H1 (cell line): ENCODE data around the gene PLCB2. TPM values are rescaled to one million over a fixed set of nuclear protein-coding genes. Genes with fewer than 3 reads are reported as not detected.

Experiments
- CTCF ChIA-PET: fragments of 300-600 bp; sonication (Branson Sonifier 250); formaldehyde crosslinking; loops from one replicate; lab custom pipeline; 2021; ENCODE audit not compliant: partially characterized antibody; lab: Charles Lee
- POLR2A ChIA-PET: fragments of 300-600 bp; sonication (Branson Sonifier 250); formaldehyde crosslinking; loops from one replicate; lab custom pipeline; 2021; ENCODE audit warnings: inconsistent platforms; ENCODE audit not compliant: partially characterized antibody; lab: Charles Lee
- DNase-seq, 2 experiments: peaks; one replicate each; pipeline versions ENCODE4 v3.0.0 to v3.0.0-alpha.2; 2010 to 2022; ENCODE audit warnings: low spot score in 2 of 2, low read depth in 1 of 2, mixed read lengths in 1 of 2
- FAIRE-seq: peaks from 2 replicates; lab custom pipeline; 2011; peaks lifted over from hg19 to GRCh38; lab: Jason Lieb, UNC
- H2AFZ ChIP-seq: 2 replicates; pipeline ENCODE4 v1.8.1; 2012; ENCODE audit warnings: low read length, inconsistent platforms
- H2AK5ac ChIP-seq: 2 replicates; pipeline ENCODE4 v1.6.1; 2013; ENCODE audit warnings: low read depth, low read length
- H2BK120ac ChIP-seq: replicated peaks from 2 replicates; pipeline ENCODE3; 2013; ENCODE audit warnings: low read depth, low read length, inconsistent platforms
- H2BK12ac ChIP-seq: 2 replicates; pipeline ENCODE4 v1.6.1; 2013; ENCODE audit warnings: low read depth, low read length
- H2BK15ac ChIP-seq: 2 replicates; pipeline ENCODE4 v1.6.1; 2013; ENCODE audit warnings: low read length
- H2BK20ac ChIP-seq: 2 replicates; pipeline ENCODE4 v1.6.1; 2013; ENCODE audit warnings: low read length
- H2BK5ac ChIP-seq: 2 replicates; pipeline ENCODE4 v1.6.1; 2013; ENCODE audit warnings: low read depth, low read length
- H3K14ac ChIP-seq: 2 replicates; pipeline ENCODE4 v1.6.1; 2013; ENCODE audit warnings: inconsistent platforms; ENCODE audit not compliant: insufficient read length
- H3K18ac ChIP-seq: 2 replicates; pipeline ENCODE4 v1.6.1; 2013; ENCODE audit warnings: low read length; ENCODE audit errors: extremely low read depth
- H3K23ac ChIP-seq: 2 replicates; pipeline ENCODE4 v1.6.1; 2013; ENCODE audit warnings: inconsistent platforms; ENCODE audit not compliant: insufficient read length
- H3K23me2 ChIP-seq: 2 replicates; pipeline ENCODE4 v1.6.1; 2013; ENCODE audit warnings: low read depth, low read length
- H3K27ac ChIP-seq: 2 replicates; pipeline ENCODE4 v1.6.1; 2011; ENCODE audit warnings: low read depth, low read length, inconsistent platforms
- H3K27me3 ChIP-seq, 4 experiments: replicated peaks in 1 of 4; 1 replicate in 1 of 4; 2 replicates in 3 of 4; pipeline versions ENCODE4 v1.6.1 to v1.8.1; 2011 to 2013; ENCODE audit warnings: low read length in 3 of 4, mild to moderate bottlenecking in 3 of 4, inconsistent platforms in 2 of 4, mixed read lengths in 2 of 4, moderate library complexity in 1 of 4; ENCODE audit not compliant: control insufficient read depth in 3 of 4, insufficient read depth in 3 of 4; ENCODE audit errors: extremely low read depth in 1 of 4
- H3K36me3 ChIP-seq, 4 experiments: 2 replicates each; pipeline versions ENCODE4 v1.6.1 to v1.8.1; 2011 to 2013; ENCODE audit warnings: mild to moderate bottlenecking in 4 of 4, low read length in 3 of 4, moderate library complexity in 2 of 4, control low read depth in 1 of 4, inconsistent platforms in 1 of 4; ENCODE audit not compliant: insufficient read depth in 4 of 4, control insufficient read depth in 2 of 4
- H3K4ac ChIP-seq: replicated peaks from 2 replicates; pipeline ENCODE3; 2013; ENCODE audit warnings: low read length, low read depth, mixed read lengths, inconsistent platforms; ENCODE audit not compliant: insufficient read length
- H3K4me1 ChIP-seq, 4 experiments: replicated peaks in 1 of 4; 1 replicate in 1 of 4; 2 replicates in 3 of 4; pipeline versions ENCODE4 v1.6.1 to v1.8.1; 2011 to 2013; ENCODE audit warnings: low read length in 3 of 4, inconsistent platforms in 2 of 4, mixed read lengths in 1 of 4; ENCODE audit not compliant: insufficient read depth in 4 of 4, control insufficient read depth in 3 of 4
- H3K4me2 ChIP-seq, 2 experiments: 2 replicates each; pipeline versions ENCODE4 v1.6.1 to v1.8.1; 2011 to 2013; ENCODE audit warnings: low read depth in 2 of 2, low read length in 2 of 2, control low read depth in 1 of 2, inconsistent platforms in 1 of 2, mild to moderate bottlenecking in 1 of 2; ENCODE audit not compliant: insufficient read depth in 1 of 2
- H3K4me3 ChIP-seq, 4 experiments: fragments of 200-600, 300-600 bp in 1 of 4; sonication (generic), shearing (Covaris generic), sonication (Bioruptor Twin) in 1 of 4; 2 replicates each; pipeline versions ENCODE4 v1.5.1 to v1.8.1; 2011 to 2016; ENCODE audit warnings: low read length in 4 of 4, low read depth in 3 of 4, control low read depth in 2 of 4, inconsistent platforms in 2 of 4, mild to moderate bottlenecking in 2 of 4, mixed read lengths in 1 of 4, moderate library complexity in 1 of 4; ENCODE audit not compliant: insufficient read depth in 2 of 4; ENCODE audit errors: extremely low read depth in 1 of 4
- H3K56ac ChIP-seq: replicated peaks from 2 replicates; pipeline ENCODE3; 2013; ENCODE audit warnings: low read depth, mild to moderate bottlenecking, mixed read lengths, low read length, inconsistent platforms; ENCODE audit not compliant: insufficient read length
- H3K79me1 ChIP-seq: 2 replicates; pipeline ENCODE4 v1.6.1; 2013; ENCODE audit warnings: low read depth, low read length, control low read depth
- H3K79me2 ChIP-seq, 2 experiments: 2 replicates each; pipeline versions ENCODE4 v1.6.1 to v1.8.1; 2012 to 2013; ENCODE audit warnings: low read length in 2 of 2, mild to moderate bottlenecking in 2 of 2, inconsistent platforms in 1 of 2; ENCODE audit not compliant: insufficient read depth in 2 of 2, control insufficient read depth in 1 of 2
- H3K9ac ChIP-seq, 4 experiments: replicated peaks in 1 of 4; 1 replicate in 1 of 4; 2 replicates in 3 of 4; pipeline versions ENCODE4 v1.6.1 to v1.8.1; 2011 to 2013; ENCODE audit warnings: low read depth in 3 of 4, low read length in 3 of 4, control low read depth in 2 of 4, mild to moderate bottlenecking in 2 of 4, moderate library complexity in 2 of 4, inconsistent platforms in 1 of 4; ENCODE audit errors: extremely low read depth in 1 of 4
- H3K9me3 ChIP-seq, 2 experiments: 2 replicates each; pipeline versions ENCODE4 v1.6.1 to v1.8.1; 2012 to 2013; ENCODE audit warnings: mild to moderate bottlenecking in 2 of 2, moderate library complexity in 2 of 2, control low read depth in 1 of 2, inconsistent platforms in 1 of 2, low read depth in 1 of 2, low read length in 1 of 2, mixed read lengths in 1 of 2; ENCODE audit not compliant: insufficient read depth in 2 of 2
- H4K20me1 ChIP-seq, 2 experiments: replicated peaks in 1 of 2; 2 replicates each; pipeline versions ENCODE3 to v1.8.1; 2011 to 2013; ENCODE audit warnings: inconsistent platforms in 2 of 2, low read length in 2 of 2, mild to moderate bottlenecking in 1 of 2; ENCODE audit not compliant: insufficient read depth in 2 of 2, control insufficient read depth in 1 of 2
- H4K5ac ChIP-seq: 2 replicates; pipeline ENCODE4 v1.6.1; 2013; ENCODE audit warnings: low read length, low read depth, mixed read lengths, inconsistent platforms; ENCODE audit not compliant: insufficient read length
- H4K8ac ChIP-seq: 2 replicates; pipeline ENCODE4 v1.8.0; 2013; ENCODE audit warnings: mild to moderate bottlenecking, moderate library complexity, low read length, inconsistent platforms; ENCODE audit not compliant: insufficient read depth; ENCODE audit errors: extremely low read depth
- H4K91ac ChIP-seq: replicated peaks from 2 replicates; pipeline ENCODE3; 2013; ENCODE audit warnings: low read length, mixed read lengths, inconsistent platforms; ENCODE audit not compliant: insufficient read length
- ATF3 ChIP-seq: IDR thresholded peaks from 2 replicates; pipeline ENCODE4 v1.6.1; 2011; ENCODE audit warnings: low read depth, mild to moderate bottlenecking, low read length; ENCODE audit not compliant: insufficient read depth
- CREB1 ChIP-seq: IDR thresholded peaks from 2 replicates; pipeline ENCODE4 v1.6.1; 2012; ENCODE audit warnings: inconsistent platforms
- CTCF ChIP-seq, 3 experiments: IDR thresholded peaks; 1 replicate in 2 of 3; 2 replicates in 1 of 3; pipeline versions ENCODE4 v1.5.1 to v1.6.1; 2011; ENCODE audit warnings: low read length in 3 of 3, mild to moderate bottlenecking in 3 of 3, inconsistent platforms in 2 of 3, low read depth in 1 of 3, moderate library complexity in 1 of 3; ENCODE audit not compliant: insufficient read depth in 1 of 3; ENCODE audit errors: control extremely low read depth in 1 of 3
- FOSL1 ChIP-seq: IDR thresholded peaks from 2 replicates; pipeline ENCODE4 v1.6.1; 2011; ENCODE audit warnings: mild to moderate bottlenecking, low read depth, low read length, moderate library complexity; ENCODE audit not compliant: insufficient read depth
- HDAC2 ChIP-seq, 2 experiments: fragments of 300-600 bp in 1 of 2; sonication (generic) in 1 of 2; IDR thresholded peaks; 2 replicates each; pipeline ENCODE4 v1.6.1; 2011 to 2012; ENCODE audit warnings: low read depth in 2 of 2, low read length in 2 of 2, mild to moderate bottlenecking in 2 of 2, moderate library complexity in 2 of 2, borderline replicate concordance in 1 of 2, inconsistent platforms in 1 of 2
- KDM4A ChIP-seq: IDR thresholded peaks from one replicate; pipeline ENCODE4 v1.7.1; 2012; ENCODE audit warnings: low read depth, mild to moderate bottlenecking, moderate library complexity, low read length, inconsistent platforms; ENCODE audit not compliant: severe bottlenecking
- RFX5 ChIP-seq: IDR thresholded peaks from 2 replicates; pipeline ENCODE4 v1.6.1; 2011; ENCODE audit warnings: low read depth, low read length, improper control_type of control experiment, borderline replicate concordance
- SIN3A ChIP-seq, 2 experiments: IDR thresholded peaks in 1 of 2; conservative IDR thresholded peaks in 1 of 2; 2 replicates each; pipeline ENCODE4 v1.6.1; 2011 to 2012; ENCODE audit warnings: low read length in 2 of 2, improper control_type of control experiment in 1 of 2, low read depth in 1 of 2, mild to moderate bottlenecking in 1 of 2
- TBP ChIP-seq: IDR thresholded peaks from 2 replicates; pipeline ENCODE4 v1.6.1; 2011; ENCODE audit warnings: low read depth, low read length, improper control_type of control experiment
- WGBS, 2 experiments: shearing (Covaris generic) in 1 of 2; methylation state at CpG; one replicate each; pipeline versions ENCODE4 v1.1.6 to v1.1.7; 2013 to 2015; ENCODE audit warnings: low lambda C conversion rate in 2 of 2, mixed read lengths in 2 of 2, inconsistent platforms in 1 of 2, low coverage in 1 of 2, missing lambda C conversion rate in 1 of 2; ENCODE audit not compliant: insufficient replicate concordance in 2 of 2, insufficient coverage in 1 of 2, insufficient read length in 1 of 2; ENCODE audit errors: extremely low coverage in 1 of 2, missing lambda C conversion rate in 1 of 2; 5-methylcytosine and 5-hydroxymethylcytosine counted together
- polyA plus RNA-seq, 7 experiments: library from polyadenylated mRNA; depleted of rRNA in 3 of 7; stranded (reverse) in 5 of 7; unstranded in 2 of 7; fragments of >200 nt in 5 of 7; fragments of 200-250 nt in 2 of 7; gene quantifications; 1 replicate in 5 of 7; 2 replicates in 1 of 7; 4 replicates in 1 of 7; pipeline versions ENCODE4 v1.2.1 to v1.2.3, GENCODE V29; 2011 to 2013; ENCODE audit warnings: missing spikeins in 2 of 7, mixed read lengths in 2 of 7
- total RNA-seq: library from RNA; stranded (reverse); fragmentation: NEBNext Ultra II Directional; extraction: Animal tissue kit (Norgen Biotek cat#: 25700); gene quantifications from 2 replicates; pipeline ENCODE4 v1.2.1, GENCODE V29; 2021

PLCB2 gene
- total and polyA plus RNA-seq, 2 of the 8 experiments (the other 6 are each of a cell fraction or from before 2014, with no cell fraction given), result 7.2 to 8.4 TPM

GRCh38 chr15:40325700-40326099 lies 18.0 kb upstream of the PLCB2 start:
- Histone ChIP-seq H2BK5ac (no peak overlapping the region), H2BK15ac (no peak overlapping the region), H3K4me1 (peaks cover 23 to 45% (median 33%) of the 10 kb centered on the region in 4 experiments), H3K9me3 (no peaks in the 10 kb centered on the region; a peak in 1 of 4 replicates), H2BK120ac (no peak overlapping the region), H3K18ac (no peak overlapping the region), H3K79me2 (peaks cover 0 to 14% of the 10 kb centered on the region in 2 experiments; a peak in 3 of 4 replicates), H3K4me2 (peak overlapping the region; percentile 58 to 82; a peak in 3 of 4 replicates), H4K8ac (no peak overlapping the region), H3K27ac (no peak overlapping the region), H3K27me3 (peaks cover 0 to 20% (median 9%) of the 10 kb centered on the region in 4 experiments; a peak in 4 of 7 replicates), H2AFZ (no peak overlapping the region), H2BK20ac (no peak overlapping the region), H4K20me1 (no peaks in the 10 kb centered on the region), H3K23me2 (peaks cover 13% of the 10 kb centered on the region), H3K56ac (no peak overlapping the region), H3K36me3 (peaks cover 0 to 11% (median 0%) of the 10 kb centered on the region in 4 experiments; a peak in 3 of 8 replicates), H3K23ac (no peak overlapping the region), H3K4ac (no peak overlapping the region), H3K14ac (no peak overlapping the region), H4K5ac (no peak overlapping the region), H3K9ac (no peak overlapping the region), H3K79me1 (no peaks in the 10 kb centered on the region; the same call in 1 of the 2 replicates), H2BK12ac (no peak overlapping the region), H4K91ac (no peak overlapping the region), H3K4me3 (peak overlapping the region in 1 of 4 experiments; percentile 72; a peak in 1 of 8 replicates), H2AK5ac (no peak overlapping the region)
- POLR2A ChIA-PET, result interaction anchor here (1.2 to 5.6 kb wide), 3 partner anchors 12 to 19 kb away, joined by 3 to 66 read pairs (median 3); partner anchors contain the start of gene CCDC9B
- FAIRE-seq (no peak), DNase-seq (no peak)
- 97% methylated on average over 2 of the region's 2 CpGs; no CpG with 5 or more reads in 1 of the 2 experiments for WGBS, 2 experiments
- CTCF ChIA-PET, result interaction anchor here (0.7 to 21.1 kb wide), 12 partner anchors 12 to 169 kb away, joined by 3 to 295 read pairs (median 4); partner anchors contain the start of gene CCDC9B
- TF ChIP-seq CREB1, result no peak
- no peak for TF ChIP-seq SIN3A (conservative IDR thresholded peaks at IDR 0.05 in 1 of 2, IDR thresholded peaks at IDR 0.05 in 1 of 2; ENCODE audit: low read depth in 1 of 2, low read length in 2 of 2)
- no peak for TF ChIP-seq RFX5
- TF ChIP-seq HDAC2 (IDR thresholded peaks at IDR 0.05; ENCODE audit: borderline replicate concordance in 1 of 2, low read depth in 2 of 2, low read length in 2 of 2), result no peak
- no peak for TF ChIP-seq ATF3
- TF ChIP-seq TBP, result no peak
- no peak for TF ChIP-seq CTCF (IDR thresholded peaks at IDR 0.05; ENCODE audit: control extremely low read depth in 1 of 3, insufficient read depth in 1 of 3, low read depth in 1 of 3, low read length in 3 of 3)
- TF ChIP-seq FOSL1, result no peak
- TF ChIP-seq KDM4A, result no peak
